OCI-LY1 (cell line): Measurements from ENCODE around the gene XPR1.
"Not testable (repeated sequence)": the region's sequence is repeated elsewhere in the genome, so short reads cannot be mapped to it uniquely, and the experiment has no call there.

ENCODE experiments used
- EZH2 ChIP-seq: fragments of 200-600 bp; sonication (generic), shearing (Covaris generic); IDR thresholded peaks from 2 replicates; pipeline ENCODE4 v1.8.0; 2017; ENCODE audit warnings: borderline replicate concordance, mixed run types, mild to moderate bottlenecking, antibody characterized with exemption, low read length, moderate library complexity, mixed read lengths
- TF ChIP-seq, protein P1 (sequence below): fragments of 200-600 bp; sonication (generic), shearing (Covaris generic); IDR thresholded peaks from 2 replicates; pipeline ENCODE4 v1.5.1; 2017; ENCODE audit warnings: mild to moderate bottlenecking, antibody characterized with exemption, low read length, moderate library complexity, mixed read lengths

- TF ChIP-seq, protein P1, sequence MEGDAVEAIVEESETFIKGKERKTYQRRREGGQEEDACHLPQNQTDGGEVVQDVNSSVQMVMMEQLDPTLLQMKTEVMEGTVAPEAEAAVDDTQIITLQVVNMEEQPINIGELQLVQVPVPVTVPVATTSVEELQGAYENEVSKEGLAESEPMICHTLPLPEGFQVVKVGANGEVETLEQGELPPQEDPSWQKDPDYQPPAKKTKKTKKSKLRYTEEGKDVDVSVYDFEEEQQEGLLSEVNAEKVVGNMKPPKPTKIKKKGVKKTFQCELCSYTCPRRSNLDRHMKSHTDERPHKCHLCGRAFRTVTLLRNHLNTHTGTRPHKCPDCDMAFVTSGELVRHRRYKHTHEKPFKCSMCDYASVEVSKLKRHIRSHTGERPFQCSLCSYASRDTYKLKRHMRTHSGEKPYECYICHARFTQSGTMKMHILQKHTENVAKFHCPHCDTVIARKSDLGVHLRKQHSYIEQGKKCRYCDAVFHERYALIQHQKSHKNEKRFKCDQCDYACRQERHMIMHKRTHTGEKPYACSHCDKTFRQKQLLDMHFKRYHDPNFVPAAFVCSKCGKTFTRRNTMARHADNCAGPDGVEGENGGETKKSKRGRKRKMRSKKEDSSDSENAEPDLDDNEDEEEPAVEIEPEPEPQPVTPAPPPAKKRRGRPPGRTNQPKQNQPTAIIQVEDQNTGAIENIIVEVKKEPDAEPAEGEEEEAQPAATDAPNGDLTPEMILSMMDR, result not testable (repeated sequence)
- TF ChIP-seq EZH2, result not testable (repeated sequence)
These were observed 95.9 kb downstream of the XPR1 start for GRCh38 chr1:180727751-180728150.
